HUDEP-2 (cell line): ENCODE measurements around the gene ESRRA.

Experiments used
- DNase-seq, 76 experiments: peaks; one replicate each; lab custom pipeline; 2025; ENCODE audit not compliant: unreplicated experiment in 76 of 76; lab: John Stamatoyannopoulos, UW

ESRRA gene

DNA sequence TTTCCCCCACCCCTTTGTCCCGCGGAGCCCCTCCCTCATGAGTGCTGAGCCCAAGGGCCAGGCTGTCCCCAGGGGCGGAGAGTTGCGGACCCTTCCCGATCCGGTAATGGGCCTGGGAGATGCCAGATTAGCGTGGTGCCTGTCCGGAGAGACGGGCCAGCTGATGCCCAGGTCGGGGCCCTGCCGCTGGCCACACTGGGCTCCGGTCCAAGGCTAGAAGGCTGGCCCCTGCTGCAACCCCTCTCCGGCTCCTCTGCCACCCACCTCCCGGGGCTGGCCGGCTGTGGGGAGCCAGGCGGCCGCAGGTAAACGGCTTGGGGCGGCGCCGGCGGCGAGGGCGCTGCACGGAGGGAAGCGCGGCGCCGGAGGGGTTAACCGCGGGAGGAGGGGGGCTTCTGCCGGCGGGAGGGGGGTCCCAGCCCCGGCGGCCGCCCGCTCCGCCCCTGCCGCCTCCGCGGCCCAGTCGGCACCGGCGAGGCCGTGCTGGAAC, 14.0 kb upstream of the ESRRA start, which contains the start of gene KCNK4:
TSS of gene KCNK4 (plus strand) at position 41 of the 490 bp plus-strand sequence. CDS start 1,717 bp downstream, outside the sequence.
- DNase-seq: no peak

DNA sequence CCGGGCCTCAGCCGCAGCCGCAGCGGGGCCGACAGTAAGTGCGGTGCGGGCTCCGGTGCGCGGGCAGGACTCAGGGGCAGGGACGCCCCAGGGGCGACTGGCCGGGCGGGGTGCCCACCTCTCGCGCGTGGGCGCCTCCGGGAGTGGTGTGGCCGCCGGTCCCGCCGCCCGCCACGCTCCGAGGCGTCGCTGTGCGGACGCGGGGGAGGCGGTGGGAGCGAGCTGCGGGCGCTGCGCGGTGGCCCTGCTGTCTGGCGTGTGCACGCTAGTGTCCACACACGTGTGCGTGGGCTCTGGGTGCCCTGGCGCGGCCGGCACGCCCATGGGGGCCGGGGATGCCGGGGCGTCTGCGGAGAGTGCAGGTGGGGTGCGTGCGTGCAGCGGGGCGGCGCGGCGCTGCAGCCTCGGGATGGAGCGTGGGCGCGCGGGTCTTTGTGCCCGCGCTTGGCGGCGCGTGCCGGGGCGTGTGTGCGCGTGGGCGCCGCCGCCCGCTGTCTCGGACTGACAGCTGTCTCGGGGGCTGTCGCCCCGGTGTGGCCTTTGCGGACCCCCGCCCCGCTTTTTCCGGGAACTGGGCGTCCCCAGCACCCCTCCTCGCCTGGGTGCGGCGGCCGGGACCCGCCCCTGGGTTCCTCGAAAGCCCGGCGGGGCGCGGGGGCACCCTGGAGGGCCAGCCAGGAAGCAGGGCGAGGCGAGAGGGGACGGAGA, 13.4 kb upstream of the ESRRA start:
- no peak for DNase-seq

DNA sequence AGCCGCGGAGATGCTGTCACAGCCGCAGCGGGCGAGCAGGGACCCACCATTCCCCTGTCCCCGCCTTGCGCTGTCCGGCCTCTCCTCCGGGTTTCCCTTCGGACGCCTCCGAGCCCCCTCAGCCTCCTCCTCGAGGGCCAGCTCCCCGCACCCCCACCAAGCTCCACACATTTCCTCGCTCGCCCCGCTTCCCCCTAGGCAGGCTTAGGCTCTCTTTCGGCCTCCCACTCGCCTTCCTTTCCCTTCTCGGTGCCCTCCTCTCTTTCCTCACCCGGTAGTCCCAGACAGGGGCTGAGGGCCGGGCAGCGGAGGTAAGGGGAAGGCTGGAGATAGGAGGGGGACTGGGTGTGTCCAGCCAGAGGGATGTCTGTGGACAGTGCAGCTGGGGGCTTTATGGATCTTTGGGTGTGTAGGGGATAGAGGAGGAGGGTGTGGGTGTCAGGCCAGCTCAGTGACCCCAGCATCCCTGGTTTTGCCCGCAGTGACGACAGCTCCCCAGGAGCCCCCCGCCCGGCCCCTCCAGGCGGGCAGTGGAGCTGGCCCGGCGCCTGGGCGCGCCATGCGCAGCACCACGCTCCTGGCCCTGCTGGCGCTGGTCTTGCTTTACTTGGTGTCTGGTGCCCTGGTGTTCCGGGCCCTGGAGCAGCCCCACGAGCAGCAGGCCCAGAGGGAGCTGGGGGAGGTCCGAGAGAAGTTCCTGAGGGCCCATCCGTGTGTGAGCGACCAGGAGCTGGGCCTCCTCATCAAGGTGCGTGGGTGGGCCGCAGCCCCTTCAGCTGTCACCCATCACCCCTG, 12.7 kb upstream of the ESRRA start:
- no peak for DNase-seq

DNA sequence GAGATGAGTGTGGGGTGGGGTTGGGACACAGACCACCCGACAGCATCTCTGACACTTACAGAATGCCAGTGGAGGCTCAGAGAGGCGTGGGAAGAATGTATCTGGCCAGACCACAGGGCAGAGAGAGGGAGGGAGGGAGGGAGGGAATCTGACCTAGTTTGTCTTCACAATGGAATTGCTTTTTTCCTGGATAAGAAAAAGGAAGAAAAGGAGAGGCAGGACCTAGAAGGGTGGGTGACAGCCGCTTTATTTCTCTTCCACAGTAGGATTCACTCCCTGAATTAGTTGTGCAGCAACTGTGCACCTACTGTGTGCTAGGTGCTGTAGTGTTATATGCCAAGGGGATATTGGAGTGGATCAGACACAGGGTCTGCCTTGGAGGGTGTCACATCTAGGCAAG, 10.6 kb upstream of the ESRRA start:
- no peak for DNase-seq

DNA sequence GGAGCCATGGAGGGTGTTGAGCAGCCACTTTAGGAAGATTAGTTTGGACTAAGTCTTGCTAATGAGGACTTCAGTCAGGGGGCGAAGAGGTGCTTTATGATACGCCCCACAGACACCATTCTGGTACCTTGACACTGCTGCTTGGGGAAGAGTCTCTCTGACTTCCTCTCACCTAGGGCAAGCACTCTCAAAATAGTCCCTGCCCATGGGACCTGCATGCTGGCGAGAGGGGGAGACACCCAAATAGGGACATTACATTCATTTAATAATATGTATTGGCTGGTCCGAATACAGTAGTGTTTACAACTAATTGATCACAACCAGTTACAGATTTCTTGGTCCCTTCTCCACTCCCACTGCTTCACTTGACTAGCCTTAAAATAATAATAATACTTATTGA, 9.6 kb upstream of the ESRRA start:
- no peak for DNase-seq

DNA sequence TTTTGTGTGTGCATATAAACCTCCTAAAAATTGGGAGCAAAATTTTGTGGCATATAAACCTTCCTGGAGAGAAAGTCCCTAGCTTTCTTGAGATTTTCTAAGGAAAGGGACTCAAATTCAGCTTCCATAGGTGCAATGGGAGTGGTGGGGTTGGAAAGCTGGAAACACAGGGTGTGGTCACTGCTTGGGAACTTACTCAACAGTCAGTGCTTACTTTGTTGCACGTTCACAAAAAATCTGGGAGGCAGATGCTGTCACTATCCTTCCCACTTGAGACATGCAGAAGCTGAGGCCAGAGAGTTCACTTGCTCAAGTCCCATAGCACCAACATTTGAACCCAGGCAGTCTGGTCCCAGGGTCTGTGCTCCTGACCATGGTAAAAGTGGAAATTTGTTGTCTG, 9.1 kb upstream of the ESRRA start:
- no peak for DNase-seq

DNA sequence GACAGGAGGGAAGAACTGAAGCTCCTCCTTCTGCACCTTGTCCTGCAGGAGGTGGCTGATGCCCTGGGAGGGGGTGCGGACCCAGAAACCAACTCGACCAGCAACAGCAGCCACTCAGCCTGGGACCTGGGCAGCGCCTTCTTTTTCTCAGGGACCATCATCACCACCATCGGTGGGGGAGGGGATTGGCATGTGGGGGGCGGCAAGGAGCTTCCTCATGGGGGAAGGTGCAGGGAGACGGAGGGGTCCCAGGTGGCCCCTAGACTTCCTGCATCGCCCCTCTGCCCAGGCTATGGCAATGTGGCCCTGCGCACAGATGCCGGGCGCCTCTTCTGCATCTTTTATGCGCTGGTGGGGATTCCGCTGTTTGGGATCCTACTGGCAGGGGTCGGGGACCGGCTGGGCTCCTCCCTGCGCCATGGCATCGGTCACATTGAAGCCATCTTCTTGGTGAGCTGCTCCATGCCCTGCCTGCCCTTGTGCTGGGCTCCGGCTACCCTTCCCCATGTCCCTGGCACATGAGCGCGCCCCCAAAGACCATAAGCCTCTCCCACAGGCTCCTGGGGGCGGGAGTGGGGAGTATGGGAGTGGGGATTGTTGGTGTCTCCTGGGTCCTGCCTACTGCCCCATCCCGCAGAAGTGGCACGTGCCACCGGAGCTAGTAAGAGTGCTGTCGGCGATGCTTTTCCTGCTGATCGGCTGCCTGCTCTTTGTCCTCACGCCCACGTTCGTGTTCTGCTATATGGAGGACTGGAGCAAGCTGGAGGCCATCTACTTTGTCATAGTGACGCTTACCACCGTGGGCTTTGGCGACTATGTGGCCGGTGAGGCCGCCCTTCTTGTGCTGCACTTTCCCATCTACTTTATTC, 8.3 kb upstream of the ESRRA start:
- DNase-seq: no peak

DNA sequence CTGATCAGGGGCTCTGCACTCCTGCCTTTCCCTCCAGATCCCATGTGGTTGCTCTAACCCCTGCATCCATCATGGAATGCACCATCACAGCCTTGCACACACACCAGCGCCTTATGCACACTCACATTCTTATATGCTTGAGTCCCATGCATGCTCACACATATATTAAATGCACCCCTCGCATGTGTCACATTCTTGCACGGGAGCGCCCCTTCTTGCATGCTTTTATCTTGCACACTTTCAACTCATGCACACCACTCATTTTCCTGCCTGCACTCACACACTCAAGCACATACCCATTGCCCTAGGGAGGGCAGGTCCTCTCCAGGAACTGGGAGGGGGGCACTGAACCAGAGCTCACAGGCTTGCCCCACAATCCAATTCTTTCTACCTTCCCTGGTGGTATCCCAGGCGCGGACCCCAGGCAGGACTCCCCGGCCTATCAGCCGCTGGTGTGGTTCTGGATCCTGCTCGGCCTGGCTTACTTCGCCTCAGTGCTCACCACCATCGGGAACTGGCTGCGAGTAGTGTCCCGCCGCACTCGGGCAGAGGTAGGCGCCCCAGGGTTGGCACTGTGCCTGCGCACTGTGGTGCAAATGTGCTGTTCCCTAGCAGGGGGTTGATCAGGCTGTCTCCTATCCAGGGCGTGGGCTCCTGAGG, 7.5 kb upstream of the ESRRA start:
- peak in 27 of 76 experiments; percentile 4 to 43 (median 22) for DNase-seq

DNA sequence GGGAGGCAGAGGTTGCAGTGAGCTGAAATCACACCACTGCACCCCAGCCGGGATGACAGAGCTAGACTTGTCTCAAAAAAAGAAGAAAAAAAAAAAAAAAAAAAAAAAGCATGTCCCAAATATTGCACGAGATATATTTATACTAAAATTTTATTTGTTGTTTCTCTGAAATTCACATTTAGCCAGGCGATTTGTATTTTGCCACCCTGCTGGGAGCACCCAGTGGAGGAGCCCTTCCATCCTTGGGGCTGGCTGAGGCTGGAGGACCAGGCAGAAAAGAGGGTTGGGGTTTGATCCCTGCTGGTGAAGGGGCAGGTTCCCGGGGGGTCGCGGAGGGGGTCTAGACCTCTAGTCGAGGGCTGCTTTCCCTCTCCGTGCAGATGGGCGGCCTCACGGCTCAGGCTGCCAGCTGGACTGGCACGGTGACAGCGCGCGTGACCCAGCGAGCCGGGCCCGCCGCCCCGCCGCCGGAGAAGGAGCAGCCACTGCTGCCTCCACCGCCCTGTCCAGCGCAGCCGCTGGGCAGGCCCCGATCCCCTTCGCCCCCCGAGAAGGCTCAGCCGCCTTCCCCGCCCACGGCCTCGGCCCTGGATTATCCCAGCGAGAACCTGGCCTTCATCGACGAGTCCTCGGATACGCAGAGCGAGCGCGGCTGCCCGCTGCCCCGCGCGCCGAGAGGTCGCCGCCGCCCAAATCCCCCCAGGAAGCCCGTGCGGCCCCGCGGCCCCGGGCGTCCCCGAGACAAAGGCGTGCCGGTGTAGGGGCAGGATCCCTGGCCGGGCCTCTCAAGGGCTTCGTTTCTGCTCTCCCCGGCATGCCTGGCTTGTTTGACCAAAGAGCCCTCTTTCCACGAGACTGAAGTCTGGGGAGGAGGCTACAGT, 6.1 kb upstream of the ESRRA start:
- DNase-seq: peak in 40 of 76 experiments; percentile 1 to 55 (median 28)

DNA sequence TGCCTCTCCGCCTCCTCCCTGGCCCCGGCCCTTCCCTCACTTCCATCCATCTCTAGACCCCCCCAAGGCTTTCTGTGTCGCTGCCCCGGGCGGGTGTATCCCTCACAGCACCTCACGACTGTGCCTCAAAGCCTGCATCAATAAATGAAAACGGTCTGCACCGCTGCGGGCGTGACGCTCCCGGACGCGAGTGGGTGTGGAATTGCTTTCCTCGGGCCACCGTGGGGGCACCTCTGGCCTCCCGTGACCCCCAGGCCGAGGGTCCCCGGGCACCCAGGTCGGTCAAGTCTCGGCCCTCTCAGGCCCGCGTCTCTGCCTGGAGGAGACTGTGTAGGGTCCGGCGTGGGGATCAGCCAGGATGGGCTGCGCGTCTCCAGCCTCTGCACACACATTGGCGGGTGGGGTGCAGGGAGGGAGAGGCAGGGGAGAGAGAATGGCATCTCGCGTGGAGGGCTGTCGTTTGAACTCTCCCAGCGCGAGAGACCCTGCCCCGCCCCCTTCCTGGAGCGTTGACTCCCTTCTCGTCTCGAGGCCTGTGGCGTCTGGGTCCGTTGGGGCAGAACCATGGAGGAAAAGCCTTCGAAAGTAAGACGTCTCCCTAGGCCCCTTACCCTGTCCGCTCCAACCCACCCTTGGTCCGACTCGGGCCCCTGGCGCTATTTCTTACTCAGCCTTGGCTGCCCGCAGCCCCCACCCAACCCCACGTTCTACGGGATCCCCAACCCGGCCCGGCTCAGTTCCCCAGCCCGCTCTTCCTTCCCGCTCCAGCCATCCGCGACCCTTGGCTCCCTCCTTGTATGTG, 5.3 kb upstream of the ESRRA start, which contains the start of gene CATSPERZ:
TSS of gene CATSPERZ (plus strand) at position 512 of the 802 bp plus-strand sequence. CDS start at position 565, 53 bp downstream.
- DNase-seq: no peak

DNA sequence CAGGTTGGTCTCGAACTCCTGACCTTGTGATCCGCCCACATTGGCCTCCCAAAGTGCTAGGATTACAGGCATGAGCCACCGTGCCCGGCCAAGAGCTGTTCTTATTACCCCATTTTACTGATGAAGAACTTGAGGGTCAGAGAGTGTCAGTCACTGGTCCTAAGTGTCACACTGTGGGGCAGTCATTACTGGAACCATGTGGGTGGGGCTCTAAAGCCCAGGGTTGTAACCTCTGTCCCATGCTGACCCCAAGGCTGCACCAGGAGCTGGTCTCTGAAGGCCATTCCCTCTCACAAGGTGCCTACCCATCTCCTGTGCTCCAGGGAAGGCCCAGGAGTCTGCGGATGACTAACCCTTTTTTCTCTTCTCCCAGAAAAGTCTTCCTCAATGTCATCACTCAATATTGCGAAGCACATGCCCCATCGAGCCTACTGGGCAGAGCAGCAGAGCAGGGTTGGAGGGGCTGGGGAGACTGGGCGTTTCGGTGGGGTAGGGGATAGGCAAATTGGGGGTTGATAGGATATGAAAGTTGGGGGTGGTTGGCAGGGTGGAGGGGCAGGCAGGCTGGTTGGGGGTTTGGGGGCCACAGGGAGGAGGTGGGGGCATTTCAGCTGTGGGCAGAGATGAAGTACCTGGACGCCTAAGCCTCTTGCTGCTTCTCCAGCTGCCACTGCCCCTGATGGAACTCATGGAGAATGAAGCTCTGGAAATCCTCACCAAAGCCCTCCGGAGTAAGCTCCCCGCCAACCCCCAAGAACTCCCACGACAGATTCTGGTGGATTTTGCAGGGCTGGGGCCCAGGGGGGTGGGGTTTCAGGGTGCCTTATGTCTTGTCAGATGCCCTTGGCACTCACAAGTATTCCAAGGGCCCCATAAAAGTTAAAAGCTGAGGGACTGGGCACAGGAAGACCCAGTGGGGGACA, 2.0 kb upstream of the ESRRA start:
- no peak for DNase-seq

DNA sequence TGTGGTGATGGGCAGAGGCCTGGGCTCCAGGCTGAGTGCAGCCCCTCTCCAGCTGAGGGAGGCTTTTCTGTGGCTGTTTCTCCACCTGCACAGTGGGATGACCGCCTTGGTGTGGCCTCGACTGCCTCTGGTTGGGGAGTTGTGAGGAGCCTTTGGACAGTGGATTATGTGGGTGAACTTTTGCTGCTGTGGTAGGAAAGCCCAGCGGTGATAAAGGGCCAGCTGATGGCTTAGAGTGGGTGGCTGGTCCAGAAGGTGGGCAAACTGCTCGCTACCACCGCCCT, 1.4 kb upstream of the ESRRA start:
- DNase-seq: no peak

DNA sequence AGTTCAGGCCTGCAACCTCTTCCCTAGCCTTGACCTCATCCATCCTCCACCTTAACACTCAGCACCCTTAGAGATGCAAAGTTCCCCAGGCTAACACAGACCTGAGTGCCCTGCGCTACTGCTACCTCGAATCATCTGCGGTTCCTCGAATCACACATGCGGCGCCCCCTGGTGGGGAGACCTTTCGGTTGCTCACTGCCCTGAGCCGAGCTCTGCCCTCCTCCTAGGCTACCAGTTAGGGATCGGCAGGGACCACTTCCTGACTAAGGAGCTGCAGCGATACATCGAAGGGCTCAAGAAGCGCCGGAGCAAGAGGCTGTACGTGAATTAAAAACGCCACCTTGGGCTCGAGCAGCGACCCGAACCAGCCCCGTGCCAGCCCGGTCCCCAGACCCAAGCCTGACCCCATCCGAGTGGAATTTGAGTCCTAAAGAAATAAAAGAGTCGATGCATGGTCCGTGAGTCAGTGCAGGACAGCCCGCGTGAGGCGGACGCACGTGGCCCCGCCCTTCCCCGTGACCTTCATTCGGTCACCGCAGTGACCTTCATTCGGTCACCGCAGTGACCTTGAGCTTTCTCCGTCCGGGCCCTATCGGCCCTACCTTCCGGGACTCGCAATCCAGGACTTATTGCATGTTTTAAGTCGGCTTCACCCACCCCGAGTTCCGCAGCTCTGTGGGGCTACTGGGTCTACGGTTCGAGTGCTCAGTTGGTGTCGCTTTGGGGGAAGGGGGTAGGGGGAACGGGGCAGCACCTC, 830 bp upstream of the ESRRA start:
- DNase-seq: peak in 73 of 76 experiments; percentile 31 to 94 (median 88)

DNA sequence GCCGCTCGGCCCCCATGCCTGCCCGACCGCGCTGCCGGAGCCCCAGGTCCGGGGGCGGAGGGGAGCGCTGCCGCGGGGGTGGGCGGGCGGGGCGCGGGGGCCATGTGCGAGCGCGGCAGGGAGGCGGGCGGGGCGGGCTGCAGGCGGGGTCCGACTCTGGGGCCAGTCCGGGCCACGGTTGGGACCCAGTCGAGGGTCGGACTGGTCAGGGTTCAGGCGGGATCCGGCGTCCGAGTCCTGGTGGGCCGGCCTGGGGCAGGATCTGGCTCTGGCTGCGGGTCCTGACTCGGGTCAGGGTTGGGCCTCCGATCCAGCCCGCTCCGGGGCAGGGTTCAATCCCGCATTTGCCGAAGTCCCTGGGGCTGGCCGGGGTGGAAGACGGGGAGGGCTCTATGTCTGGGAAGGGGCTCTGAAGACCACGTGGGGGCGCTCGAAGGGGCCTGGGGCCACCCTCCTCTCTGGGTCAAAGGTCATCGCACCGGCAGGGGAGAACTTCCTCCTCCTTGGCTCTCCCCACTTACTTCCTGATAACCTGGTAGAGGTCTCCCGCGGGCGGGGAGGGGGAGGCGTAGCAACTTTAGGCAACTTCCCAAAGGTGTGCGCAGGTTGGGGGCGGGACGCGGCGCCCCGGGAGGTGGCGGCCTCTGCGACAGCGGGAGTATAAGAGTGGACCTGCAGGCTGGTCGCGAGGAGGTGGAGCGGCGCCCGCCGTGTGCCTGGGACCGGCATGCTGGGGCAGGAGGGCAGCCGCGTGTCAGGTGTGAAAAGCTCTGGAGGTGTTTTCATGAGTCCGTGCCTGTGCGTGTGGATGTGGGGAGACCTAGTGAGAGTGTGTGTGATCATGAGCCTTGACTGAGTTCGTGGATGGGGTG, 603 bp downstream of the ESRRA start:
- peak in 66 of 76 experiments; percentile 19 to 81 (median 61) for DNase-seq

DNA sequence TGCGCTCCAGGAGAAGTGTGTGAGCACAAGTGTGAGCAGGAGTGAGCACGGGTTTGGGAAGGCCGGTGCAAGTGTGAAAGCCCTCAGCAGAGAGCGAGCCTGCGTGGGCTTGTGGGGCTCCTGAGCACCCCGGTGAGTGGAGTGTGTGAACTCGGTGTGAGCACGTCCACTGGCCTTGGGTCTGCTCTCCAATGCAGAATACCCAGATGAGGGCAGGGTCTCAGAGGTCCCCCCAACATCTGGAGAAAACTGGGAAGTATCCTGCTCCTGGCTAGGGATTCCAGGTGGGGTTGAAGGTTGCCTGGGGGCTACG, 1.2 kb downstream of the ESRRA start:
- peak in 1 of 76 experiments; percentile 9 for DNase-seq
